ENCODE results near the gene MCTP1. TPM values are rescaled to one million over a fixed set of nuclear protein-coding genes. Genes with fewer than 3 reads are reported as not detected.
A peak's percentile ranks its signal among the peaks of the same experiment; 100 is the strongest.

The MCTP1 gene
- total RNA-seq, 4 donors from 2014 or later: 28.7 to 117 (median 48.2) TPM

DNA sequence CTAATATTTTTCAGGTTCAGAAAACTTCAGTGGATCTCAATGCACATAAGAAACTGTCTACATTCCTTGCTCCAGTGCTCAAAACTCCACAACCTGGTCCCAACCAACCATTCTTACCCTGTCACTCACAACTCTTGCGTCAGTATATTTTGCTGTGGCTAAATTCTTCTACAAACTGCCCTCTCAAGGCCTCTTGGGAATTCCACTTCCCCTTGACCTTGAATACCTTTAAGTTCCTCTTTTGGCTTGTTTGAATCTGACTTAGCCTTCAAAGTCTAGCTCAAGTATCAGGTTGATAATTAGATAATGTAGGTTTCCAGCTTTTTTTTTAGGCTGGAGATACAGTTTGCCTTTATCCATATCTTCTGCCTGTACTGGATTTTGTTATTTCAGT lies 538.2 kb downstream of the MCTP1 start:
- H3K4me3 ChIP-seq: no peak overlapping the region
- TF ChIP-seq POLR2A (IDR thresholded peaks at IDR 0.05) (no peak), EP300 (IDR thresholded peaks at IDR 0.05) (no peak)
- TF ChIP-seq, protein P1, sequence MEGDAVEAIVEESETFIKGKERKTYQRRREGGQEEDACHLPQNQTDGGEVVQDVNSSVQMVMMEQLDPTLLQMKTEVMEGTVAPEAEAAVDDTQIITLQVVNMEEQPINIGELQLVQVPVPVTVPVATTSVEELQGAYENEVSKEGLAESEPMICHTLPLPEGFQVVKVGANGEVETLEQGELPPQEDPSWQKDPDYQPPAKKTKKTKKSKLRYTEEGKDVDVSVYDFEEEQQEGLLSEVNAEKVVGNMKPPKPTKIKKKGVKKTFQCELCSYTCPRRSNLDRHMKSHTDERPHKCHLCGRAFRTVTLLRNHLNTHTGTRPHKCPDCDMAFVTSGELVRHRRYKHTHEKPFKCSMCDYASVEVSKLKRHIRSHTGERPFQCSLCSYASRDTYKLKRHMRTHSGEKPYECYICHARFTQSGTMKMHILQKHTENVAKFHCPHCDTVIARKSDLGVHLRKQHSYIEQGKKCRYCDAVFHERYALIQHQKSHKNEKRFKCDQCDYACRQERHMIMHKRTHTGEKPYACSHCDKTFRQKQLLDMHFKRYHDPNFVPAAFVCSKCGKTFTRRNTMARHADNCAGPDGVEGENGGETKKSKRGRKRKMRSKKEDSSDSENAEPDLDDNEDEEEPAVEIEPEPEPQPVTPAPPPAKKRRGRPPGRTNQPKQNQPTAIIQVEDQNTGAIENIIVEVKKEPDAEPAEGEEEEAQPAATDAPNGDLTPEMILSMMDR (IDR thresholded peaks at IDR 0.05): no peak
- peak overlapping the region in 1 of 4 donors; percentile 42 for H3K27ac ChIP-seq
- no peak for DNase-seq (ENCODE audit: low spot score in 2 of 2)
- 79 to 86% methylated on average over 1 of the region's 1 CpG for whole genome bisulfite sequencing, 2 donors
- H3K4me1 ChIP-seq: no peaks in the 10 kb centered on the region
- no peaks in the 10 kb centered on the region for H3K27me3 ChIP-seq
- H3K9me3 ChIP-seq: no peaks in the 10 kb centered on the region
- no peaks in the 10 kb centered on the region for H3K36me3 ChIP-seq

DNA sequence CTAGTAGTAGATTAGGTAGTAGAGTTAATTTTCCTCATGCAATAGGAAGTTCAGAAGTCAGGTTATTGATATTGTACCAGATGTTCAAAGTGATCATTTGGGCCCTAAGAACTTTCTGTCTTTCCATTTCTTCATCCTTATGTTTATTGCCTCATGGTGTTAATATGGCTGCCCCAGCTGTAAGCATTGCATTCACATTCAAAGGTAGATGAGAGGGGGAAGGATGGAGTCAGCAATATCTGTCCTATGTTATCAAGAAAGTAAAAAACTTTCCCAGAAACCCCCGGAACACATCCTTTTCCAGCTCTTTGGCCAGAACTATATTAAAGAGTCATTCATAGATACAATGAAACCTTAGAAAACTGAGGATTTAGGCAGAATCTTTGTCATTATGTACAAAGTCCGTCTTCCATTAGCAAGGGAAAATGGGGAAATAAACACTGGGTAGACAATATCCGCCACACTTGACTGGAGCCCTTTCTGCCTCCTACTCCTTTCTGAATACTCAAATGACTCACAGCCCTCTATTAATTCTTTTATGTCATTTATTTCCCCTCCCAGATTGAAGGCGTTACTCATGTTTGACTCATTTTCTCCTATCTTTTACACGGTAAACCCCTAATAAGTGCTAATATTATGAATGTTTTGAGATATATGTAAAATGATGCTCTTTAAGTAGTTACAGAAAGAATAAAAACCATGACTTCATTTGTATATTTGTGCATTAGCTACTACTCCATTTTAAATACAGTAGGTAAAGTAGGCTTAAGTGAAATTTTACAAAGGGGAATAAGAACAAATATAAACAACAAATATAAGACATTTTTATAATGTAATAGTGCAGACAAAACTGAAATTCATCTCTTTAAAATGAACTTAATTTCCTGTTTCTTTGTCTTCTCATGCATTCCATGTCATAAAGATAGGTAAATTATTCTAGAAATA lies 538.8 kb downstream of the MCTP1 start:
- Histone ChIP-seq H3K27me3 (no peaks in the 10 kb centered on the region), H3K9me3 (no peaks in the 10 kb centered on the region), H3K4me1 (no peaks in the 10 kb centered on the region), H3K27ac (no peak overlapping the region), H3K4me3 (no peak overlapping the region), H3K36me3 (no peaks in the 10 kb centered on the region)
- TF ChIP-seq POLR2A (IDR thresholded peaks at IDR 0.05) (no peak), EP300 (IDR thresholded peaks at IDR 0.05) (no peak)
- TF ChIP-seq, protein P1 (IDR thresholded peaks at IDR 0.05): no peak
- DNase-seq (ENCODE audit: low spot score in 2 of 2): no peak
- WGBS, 2 donors: 47 to 49% methylated on average over 5 of the region's 5 CpGs

DNA sequence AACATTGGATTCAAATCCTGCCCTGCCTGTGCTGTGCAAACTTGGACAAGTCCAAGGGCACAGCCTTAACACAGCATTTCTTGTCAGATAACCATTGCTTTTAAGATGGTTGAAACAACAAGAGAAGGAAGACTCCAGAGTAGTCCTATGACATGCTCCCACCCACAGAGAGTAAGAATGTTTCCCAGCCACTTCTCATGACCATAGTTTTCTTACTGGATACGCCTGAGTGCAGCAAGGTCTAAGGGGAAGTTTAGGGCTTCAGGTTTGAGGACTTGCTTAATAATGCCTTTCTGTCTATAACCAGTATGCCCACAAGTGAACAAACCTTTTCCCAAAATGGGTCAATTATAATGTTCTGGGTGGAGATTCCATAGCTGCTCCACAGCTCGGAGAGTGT lies 540.0 kb downstream of the MCTP1 start:
- no peak for DNase-seq (ENCODE audit: low spot score in 2 of 2)
- TF ChIP-seq, protein P1 (IDR thresholded peaks at IDR 0.05): no peak
- TF ChIP-seq EP300 (IDR thresholded peaks at IDR 0.05): no peak
- no peak for TF ChIP-seq POLR2A (IDR thresholded peaks at IDR 0.05)
- Histone ChIP-seq H3K27me3 (no peaks in the 10 kb centered on the region), H3K9me3 (no peaks in the 10 kb centered on the region), H3K4me3 (no peak overlapping the region), H3K27ac (no peak overlapping the region), H3K4me1 (no peaks in the 10 kb centered on the region), H3K36me3 (no peaks in the 10 kb centered on the region)
- whole genome bisulfite sequencing, 2 donors: 85 to 95% methylated on average over 2 of the region's 2 CpGs

DNA sequence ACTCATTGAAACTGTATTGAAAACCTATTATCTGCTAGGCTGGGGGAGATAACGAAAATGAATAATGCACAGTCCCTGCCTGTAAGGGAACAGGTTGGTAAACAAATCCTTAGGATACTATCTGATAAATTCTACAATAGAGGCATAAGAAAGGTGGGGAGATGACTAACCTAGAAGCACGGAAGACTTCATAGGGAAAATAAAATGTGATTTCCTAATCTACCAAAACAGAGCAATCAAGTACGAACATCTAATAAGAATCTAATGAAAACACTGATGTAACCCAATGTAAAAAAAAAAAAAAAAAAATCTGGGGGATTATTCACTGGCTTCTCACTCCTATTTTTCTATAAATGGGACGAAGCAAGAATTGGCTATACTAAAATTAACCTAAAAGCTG lies 542.0 kb downstream of the MCTP1 start:
- no peak overlapping the region for H3K27ac ChIP-seq
- H3K9me3 ChIP-seq: no peaks in the 10 kb centered on the region
- H3K27me3 ChIP-seq: no peaks in the 10 kb centered on the region
- no peaks in the 10 kb centered on the region for H3K4me1 ChIP-seq
- no peak for TF ChIP-seq EP300 (IDR thresholded peaks at IDR 0.05)
- no peak for DNase-seq (ENCODE audit: low spot score in 2 of 2)
- no peak overlapping the region for H3K4me3 ChIP-seq
- 89 to 90% methylated on average over 4 of the region's 4 CpGs for WGBS, 2 donors
- no peaks in the 10 kb centered on the region for H3K36me3 ChIP-seq

DNA sequence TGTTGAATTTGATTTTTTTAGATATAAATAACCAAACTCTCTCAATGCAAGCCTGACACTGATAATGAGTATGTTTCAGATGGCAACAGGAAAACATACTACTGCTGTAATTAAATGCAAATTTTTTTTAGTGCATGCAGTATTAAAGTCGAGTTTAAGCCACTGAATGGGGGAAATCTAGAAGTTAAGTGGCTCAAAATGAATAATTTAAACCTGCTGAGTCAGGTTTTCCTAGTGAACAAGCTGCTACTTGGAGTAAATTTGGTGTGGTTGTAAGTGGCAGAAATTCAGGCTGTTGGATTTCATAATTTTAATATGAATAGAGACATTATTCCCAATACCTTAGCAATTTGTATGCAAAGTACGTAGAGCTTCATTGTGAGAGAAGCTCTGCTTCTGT lies 544.6 kb downstream of the MCTP1 start:
- H3K36me3 ChIP-seq: no peaks in the 10 kb centered on the region
- H3K27me3 ChIP-seq: no peaks in the 10 kb centered on the region
- DNase-seq (ENCODE audit: low spot score in 2 of 2): no peak
- TF ChIP-seq, protein P1 (IDR thresholded peaks at IDR 0.05): no peak
- TF ChIP-seq EP300 (IDR thresholded peaks at IDR 0.05) (no peak), POLR2A (IDR thresholded peaks at IDR 0.05) (no peak)
- no peak overlapping the region for H3K27ac ChIP-seq
- H3K4me3 ChIP-seq: no peak overlapping the region
- WGBS, 2 donors: 54 to 56% methylated on average over 2 of the region's 2 CpGs
- H3K9me3 ChIP-seq: no peaks in the 10 kb centered on the region
- no peaks in the 10 kb centered on the region for H3K4me1 ChIP-seq

Data from tibial nerve (tissue), 4 donors.